Keratinocyte (primary cell): ENCODE measurements around the gene DENND6B. TPM values are rescaled to one million over a fixed set of nuclear protein-coding genes. Genes with fewer than 3 reads are reported as not detected.

Experiments used
- DNase-seq: peaks from one replicate; pipeline ENCODE4 v3.0.0-alpha.2; 2011; ENCODE audit warnings: low read depth, missing footprints, low spot score
- FAIRE-seq: peaks from 2 replicates; lab custom pipeline; 2011; peaks lifted over from hg19 to GRCh38; lab: Jason Lieb, UNC
- H2AFZ ChIP-seq: 2 replicates; pipeline ENCODE4 v1.6.0; 2012; ENCODE audit warnings: low read length, control low read depth, inconsistent platforms; ENCODE audit not compliant: control insufficient read depth
- H3K27ac ChIP-seq: 2 replicates; pipeline ENCODE4 v1.5.1; 2011; ENCODE audit warnings: low read length; ENCODE audit not compliant: control insufficient read depth, insufficient read depth
- H3K27me3 ChIP-seq: 3 replicates; pipeline ENCODE4 v1.6.0; 2011; ENCODE audit warnings: low read length; ENCODE audit not compliant: control insufficient read depth, insufficient read depth; ENCODE audit errors: extremely low read depth
- H3K36me3 ChIP-seq, 2 experiments: 2 replicates in 1 of 2; 3 replicates in 1 of 2; pipeline ENCODE4 v1.5.1; 2011; ENCODE audit warnings: low read length in 2 of 2, mild to moderate bottlenecking in 1 of 2; ENCODE audit not compliant: control insufficient read depth in 2 of 2, insufficient read depth in 2 of 2; ENCODE audit errors: extremely low read depth in 1 of 2
- H3K4me1 ChIP-seq: 3 replicates; pipeline ENCODE4 v1.5.1; 2011; ENCODE audit warnings: low read length; ENCODE audit not compliant: control insufficient read depth, insufficient read depth; ENCODE audit errors: extremely low read depth
- H3K4me2 ChIP-seq: 3 replicates; pipeline ENCODE4 v1.6.0; 2011; ENCODE audit warnings: low read depth, low read length; ENCODE audit not compliant: control insufficient read depth, insufficient read depth; ENCODE audit errors: extremely low read depth
- H3K4me3 ChIP-seq, 3 experiments: fragments of 200-600 bp in 1 of 3; sonication (generic) in 1 of 3; 2 replicates in 2 of 3; 3 replicates in 1 of 3; pipeline ENCODE4 v1.5.1; 2011 to 2016; ENCODE audit warnings: low read length in 3 of 3, mild to moderate bottlenecking in 3 of 3, control low read depth in 2 of 3, inconsistent platforms in 1 of 3, low read depth in 1 of 3, mixed read lengths in 1 of 3, mixed run types in 1 of 3, moderate library complexity in 1 of 3; ENCODE audit not compliant: control insufficient read depth in 2 of 3, insufficient read depth in 2 of 3; ENCODE audit errors: extremely low read depth in 1 of 3
- H3K79me2 ChIP-seq: 2 replicates; pipeline ENCODE4 v1.6.0; 2012; ENCODE audit warnings: low read length; ENCODE audit not compliant: control insufficient read depth, insufficient read depth
- H3K9ac ChIP-seq: 3 replicates; pipeline ENCODE4 v1.6.0; 2011; ENCODE audit warnings: low read length; ENCODE audit not compliant: control insufficient read depth, insufficient read depth; ENCODE audit errors: extremely low read depth
- H3K9me1 ChIP-seq: 3 replicates; pipeline ENCODE4 v1.6.0; 2011; ENCODE audit warnings: low read length; ENCODE audit not compliant: control insufficient read depth, insufficient read depth; ENCODE audit errors: extremely low read depth
- H3K9me3 ChIP-seq: 2 replicates; pipeline ENCODE4 v1.5.1; 2012; ENCODE audit warnings: low read depth, low read length; ENCODE audit not compliant: control insufficient read depth
- H4K20me1 ChIP-seq: 3 replicates; pipeline ENCODE4 v1.6.0; 2011; ENCODE audit warnings: low read length; ENCODE audit not compliant: control insufficient read depth, insufficient read depth; ENCODE audit errors: extremely low read depth
- CTCF ChIP-seq, 3 experiments: IDR thresholded peaks in 1 of 3; conservative IDR thresholded peaks in 1 of 3; optimal IDR thresholded peaks in 1 of 3; 2 replicates in 2 of 3; 3 replicates in 1 of 3; pipeline versions ENCODE3 to v1.5.1; 2011; ENCODE audit warnings: low read length in 3 of 3, mild to moderate bottlenecking in 3 of 3, moderate library complexity in 2 of 3, control low read depth in 1 of 3, inconsistent platforms in 1 of 3; ENCODE audit not compliant: insufficient read depth in 2 of 3; ENCODE audit errors: extremely low read depth in 1 of 3
- EZH2 ChIP-seq: IDR thresholded peaks from one replicate; pipeline ENCODE4 v1.6.1; 2012; ENCODE audit warnings: inconsistent platforms, mild to moderate bottlenecking, low read length, moderate library complexity
- dilution Hi-C: fragments of 300-500 bp; cut with MboI; formaldehyde crosslinking; loops from one replicate; pipeline ENCODE4 v1.7.0; 2020; ENCODE audit warnings: low sequenced_read_pairs; ENCODE audit not compliant: extremely low pct_ligation_motif_present
- polyA plus RNA-seq, 5 experiments: library from polyadenylated mRNA; depleted of rRNA in 3 of 5; stranded (reverse) in 3 of 5; stranded (forward) in 1 of 5; unstranded in 1 of 5; fragments of >200 nt; gene quantifications; 1 replicate in 1 of 5; 2 replicates in 3 of 5; 3 replicates in 1 of 5; pipeline versions ENCODE4 v1.2.1 to v1.2.3, GENCODE V29; 2011 to 2012; ENCODE audit warnings: missing spikeins in 2 of 5, low read depth in 1 of 5, low replicate concordance in 1 of 5

The DENND6B gene
- polyA plus RNA-seq, 1 donor (not counting 4 experiments of a cell fraction or from before 2014, with no cell fraction given): 0.94 TPM

DNA sequence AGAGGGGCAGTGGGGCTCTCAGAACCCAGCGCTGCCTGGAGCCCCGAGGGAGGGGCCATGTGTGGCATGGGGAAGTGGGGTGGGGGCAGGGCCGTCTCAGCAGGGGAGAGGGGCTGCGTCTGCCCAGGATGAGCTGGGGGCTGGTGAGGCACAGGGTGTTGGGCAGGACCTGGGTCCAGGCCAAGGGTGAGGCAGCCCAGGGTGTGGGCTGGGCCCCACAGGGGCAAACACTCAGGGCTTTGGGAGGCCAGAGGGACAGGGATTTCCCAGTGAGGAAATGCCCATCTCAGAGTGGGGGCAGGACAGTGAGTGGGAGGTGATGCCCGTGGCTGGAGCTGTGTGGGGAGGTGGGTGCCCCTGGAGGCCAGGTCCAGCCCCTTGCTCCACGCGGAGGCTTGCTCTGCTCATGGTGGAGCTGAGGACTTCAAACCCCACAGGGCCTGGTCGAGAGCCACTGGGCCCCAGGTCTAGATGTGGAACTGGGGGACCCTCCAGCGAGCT is 24.7 kb downstream of the DENND6B start:
- H3K4me1 ChIP-seq: peaks cover 56% of the 10 kb centered on the region
- FAIRE-seq (no peak), DNase-seq (no peak)
- dilution Hi-C loops: no loop called here
- no peaks in the 10 kb centered on the region for H3K9me3 ChIP-seq
- H3K27me3 ChIP-seq: no peaks in the 10 kb centered on the region
- H4K20me1 ChIP-seq: peaks cover 13% of the 10 kb centered on the region
- TF ChIP-seq CTCF (optimal IDR thresholded peaks at IDR 0.05 in 1 of 3, IDR thresholded peaks at IDR 0.05 in 1 of 3, conservative IDR thresholded peaks at IDR 0.05 in 1 of 3; ENCODE audit: extremely low read depth in 1 of 3, insufficient read depth in 2 of 3, low read length in 3 of 3) (no peak), EZH2 (no peak)
- H3K4me2 ChIP-seq: peak overlapping the region; percentile 64
- no peak overlapping the region for H2AFZ ChIP-seq
- H3K27ac ChIP-seq: peak overlapping the region; percentile 56
- peaks cover 2 to 3% of the 10 kb centered on the region in 2 experiments for H3K36me3 ChIP-seq
- peaks cover 5% of the 10 kb centered on the region for H3K9me1 ChIP-seq
- peak overlapping the region; percentile 62 for H3K9ac ChIP-seq
- H3K4me3 ChIP-seq: no peak overlapping the region
- H3K79me2 ChIP-seq: peaks cover 90% of the 10 kb centered on the region

GRCh38 chr22:50301581-50301991 is 25.2 kb downstream of the DENND6B start:
- Histone ChIP-seq H3K9me3 (no peaks in the 10 kb centered on the region), H3K4me1 (peaks cover 56% of the 10 kb centered on the region), H3K27ac (peak overlapping the region; percentile 56), H3K9ac (peak overlapping the region; percentile 62), H3K27me3 (no peaks in the 10 kb centered on the region), H2AFZ (no peak overlapping the region), H3K4me3 (no peak overlapping the region), H3K9me1 (peaks cover 5% of the 10 kb centered on the region), H4K20me1 (peaks cover 13% of the 10 kb centered on the region), H3K79me2 (peaks cover 91% of the 10 kb centered on the region), H3K4me2 (peak overlapping the region; percentile 64), H3K36me3 (peaks cover 2 to 3% of the 10 kb centered on the region in 2 experiments)
- FAIRE-seq: peak; percentile 66
- dilution Hi-C loops: no loop called here
- no peak for DNase-seq
- TF ChIP-seq CTCF (optimal IDR thresholded peaks at IDR 0.05 in 1 of 3, IDR thresholded peaks at IDR 0.05 in 1 of 3, conservative IDR thresholded peaks at IDR 0.05 in 1 of 3; ENCODE audit: extremely low read depth in 1 of 3, insufficient read depth in 2 of 3, low read length in 3 of 3) (no peak), EZH2 (no peak)
